ENCODE data around the gene SGTB. TPM values are rescaled to one million over a fixed set of nuclear protein-coding genes. Genes with fewer than 3 reads are reported as not detected.

SGTB gene
- total RNA-seq, 2 donors from 2014 or later, result 4.9 to 6.1 TPM

DNA sequence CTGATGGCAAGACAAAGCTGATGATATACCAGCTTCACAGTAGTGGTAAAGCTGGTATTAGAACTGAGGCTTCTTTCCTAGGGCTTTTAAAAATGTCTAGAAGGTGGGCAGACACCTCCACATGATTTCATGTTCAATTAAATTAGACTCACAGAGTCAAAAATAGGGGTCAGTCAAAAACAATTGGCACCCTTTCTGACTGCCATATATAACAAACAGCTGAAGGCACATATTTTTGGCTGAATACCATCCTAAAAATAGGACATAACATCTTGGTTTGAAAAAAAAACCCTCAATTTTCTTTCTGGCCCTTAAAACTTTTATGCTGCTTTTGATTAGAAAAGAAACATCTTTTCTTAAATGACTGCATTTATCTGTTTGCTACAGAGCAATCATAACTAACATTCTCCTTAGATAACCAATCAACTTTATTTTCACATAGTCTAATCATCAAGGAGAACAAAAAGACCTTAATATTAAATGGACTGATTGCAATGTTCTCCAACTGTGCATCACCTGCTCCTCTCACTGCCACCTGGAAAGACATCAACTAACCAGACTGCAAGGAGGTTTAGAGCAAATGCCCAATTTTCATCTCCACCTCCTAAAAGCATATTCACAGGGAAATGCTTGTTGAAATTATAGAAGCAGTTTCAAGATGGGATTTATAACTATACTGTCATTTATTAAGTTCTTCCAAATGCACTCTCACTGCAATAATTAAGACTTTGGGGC, 3.2 kb downstream of the SGTB start:
- DNase-seq (ENCODE audit: low spot score), result no peak
- Histone ChIP-seq H3K9me3 (no peaks in the 10 kb centered on the region), H3K27me3 (replicated peaks; ENCODE audit: insufficient read depth) (no peaks in the 10 kb centered on the region), H3K4me1 (replicated peaks) (peaks cover 3% of the 10 kb centered on the region), H3K36me3 (no peaks in the 10 kb centered on the region), H3K27ac (no peak overlapping the region), H3K4me3 (no peak overlapping the region)
- TF ChIP-seq, protein P1, sequence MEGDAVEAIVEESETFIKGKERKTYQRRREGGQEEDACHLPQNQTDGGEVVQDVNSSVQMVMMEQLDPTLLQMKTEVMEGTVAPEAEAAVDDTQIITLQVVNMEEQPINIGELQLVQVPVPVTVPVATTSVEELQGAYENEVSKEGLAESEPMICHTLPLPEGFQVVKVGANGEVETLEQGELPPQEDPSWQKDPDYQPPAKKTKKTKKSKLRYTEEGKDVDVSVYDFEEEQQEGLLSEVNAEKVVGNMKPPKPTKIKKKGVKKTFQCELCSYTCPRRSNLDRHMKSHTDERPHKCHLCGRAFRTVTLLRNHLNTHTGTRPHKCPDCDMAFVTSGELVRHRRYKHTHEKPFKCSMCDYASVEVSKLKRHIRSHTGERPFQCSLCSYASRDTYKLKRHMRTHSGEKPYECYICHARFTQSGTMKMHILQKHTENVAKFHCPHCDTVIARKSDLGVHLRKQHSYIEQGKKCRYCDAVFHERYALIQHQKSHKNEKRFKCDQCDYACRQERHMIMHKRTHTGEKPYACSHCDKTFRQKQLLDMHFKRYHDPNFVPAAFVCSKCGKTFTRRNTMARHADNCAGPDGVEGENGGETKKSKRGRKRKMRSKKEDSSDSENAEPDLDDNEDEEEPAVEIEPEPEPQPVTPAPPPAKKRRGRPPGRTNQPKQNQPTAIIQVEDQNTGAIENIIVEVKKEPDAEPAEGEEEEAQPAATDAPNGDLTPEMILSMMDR (IDR thresholded peaks at IDR 0.05), result no peak
- TF ChIP-seq POLR2A (IDR thresholded peaks at IDR 0.05) (no peak), POLR2AphosphoS5 (IDR thresholded peaks at IDR 0.05) (no peak)
- intact Hi-C loops (cut with DNase I), result no loop called here

DNA sequence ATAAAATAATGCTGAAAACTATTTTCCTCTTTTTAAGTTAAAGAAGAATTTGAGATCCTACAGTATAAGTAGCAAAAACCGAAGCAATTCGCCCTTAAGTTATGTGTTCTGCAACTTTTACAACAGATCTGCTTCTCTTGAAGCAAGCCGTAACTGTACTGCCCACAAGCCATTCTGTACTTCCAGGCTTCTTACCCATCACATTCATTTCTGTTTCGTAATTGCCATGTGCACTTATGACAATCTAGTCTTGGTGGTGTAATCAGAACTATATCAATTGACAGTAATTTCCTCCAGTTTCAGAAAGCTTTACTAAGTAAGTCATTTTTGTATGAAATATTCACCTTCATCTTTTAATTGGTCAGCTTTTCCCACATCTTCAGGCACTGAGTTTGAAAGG, 13.8 kb downstream of the SGTB start:
- 92% methylated on average over 4 of the region's 4 CpGs for WGBS
- no peak for TF ChIP-seq POLR2AphosphoS5 (IDR thresholded peaks at IDR 0.05)
- TF ChIP-seq POLR2A (IDR thresholded peaks at IDR 0.05), result no peak
- TF ChIP-seq, protein P1 (IDR thresholded peaks at IDR 0.05), result no peak
- H3K27me3 ChIP-seq (replicated peaks; ENCODE audit: insufficient read depth), result no peaks in the 10 kb centered on the region
- intact Hi-C loops (cut with DNase I), result no loop called here
- H3K4me3 ChIP-seq, result no peak overlapping the region
- no peaks in the 10 kb centered on the region for H3K36me3 ChIP-seq
- no peaks in the 10 kb centered on the region for H3K4me1 ChIP-seq (replicated peaks)
- H3K27ac ChIP-seq, result no peak overlapping the region
- DNase-seq (ENCODE audit: low spot score), result no peak
- no peaks in the 10 kb centered on the region for H3K9me3 ChIP-seq

DNA sequence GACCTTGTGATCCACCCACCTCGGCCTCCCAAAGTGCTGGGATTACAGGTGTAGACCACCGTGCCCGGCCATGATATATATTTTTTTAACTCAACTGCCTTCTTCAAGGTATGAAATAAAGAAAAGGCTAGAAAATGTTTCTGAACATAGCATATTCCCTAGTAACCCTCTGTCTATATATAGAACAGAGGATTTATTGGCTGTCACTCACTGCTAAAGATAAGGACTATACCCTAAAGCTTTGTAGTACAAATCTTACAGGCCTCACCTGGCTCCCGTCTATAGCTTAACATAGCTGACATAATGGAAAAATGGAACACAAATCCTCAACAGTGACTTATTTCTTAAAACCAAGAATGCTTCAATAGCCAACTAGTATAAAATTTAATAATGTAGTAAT, 14.2 kb downstream of the SGTB start:
- intact Hi-C loops (cut with DNase I), result no loop called here
- no peak for TF ChIP-seq POLR2A (IDR thresholded peaks at IDR 0.05)
- TF ChIP-seq, protein P1 (IDR thresholded peaks at IDR 0.05), result no peak
- TF ChIP-seq POLR2AphosphoS5 (IDR thresholded peaks at IDR 0.05), result no peak
- H3K4me1 ChIP-seq (replicated peaks), result no peaks in the 10 kb centered on the region
- no peak overlapping the region for H3K27ac ChIP-seq
- H3K36me3 ChIP-seq, result no peaks in the 10 kb centered on the region
- H3K4me3 ChIP-seq, result no peak overlapping the region
- DNase-seq (ENCODE audit: low spot score), result no peak
- no peaks in the 10 kb centered on the region for H3K9me3 ChIP-seq
- no peaks in the 10 kb centered on the region for H3K27me3 ChIP-seq (replicated peaks; ENCODE audit: insufficient read depth)
- 98% methylated on average over 4 of the region's 4 CpGs for WGBS

DNA sequence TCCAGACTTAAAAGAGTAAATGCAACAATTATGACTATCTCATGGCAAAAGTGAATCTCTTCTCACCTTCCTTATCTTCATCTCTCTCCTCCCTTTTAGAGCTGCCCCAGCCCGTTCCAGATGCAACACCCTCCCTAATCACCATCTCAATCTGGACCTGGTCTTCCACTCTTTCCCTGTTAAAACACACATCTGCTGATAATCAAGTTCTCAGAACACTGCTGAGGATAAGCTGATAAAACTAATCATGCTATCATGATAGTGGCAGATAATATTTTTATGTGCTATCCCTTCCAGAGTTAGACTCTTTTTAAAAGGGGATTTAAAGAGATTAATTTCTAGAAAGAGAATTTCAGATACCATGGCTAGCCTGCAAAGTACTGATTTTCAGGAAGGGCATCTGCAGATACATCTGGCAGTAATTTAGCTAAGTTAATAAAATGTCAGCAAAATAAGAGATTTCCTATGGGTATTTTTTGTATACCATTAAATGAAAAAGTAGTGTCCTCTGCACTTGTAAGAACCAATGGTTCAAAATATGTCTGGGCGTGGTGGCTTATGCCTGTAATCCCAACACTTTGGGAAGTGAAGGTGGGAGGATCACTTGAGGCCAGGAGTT, 17.2 kb downstream of the SGTB start:
- Histone ChIP-seq H3K36me3 (no peaks in the 10 kb centered on the region), H3K4me3 (no peak overlapping the region), H3K9me3 (no peaks in the 10 kb centered on the region), H3K27ac (no peak overlapping the region), H3K27me3 (replicated peaks; ENCODE audit: insufficient read depth) (no peaks in the 10 kb centered on the region), H3K4me1 (replicated peaks) (no peaks in the 10 kb centered on the region)
- 67% methylated on average over 2 of the region's 2 CpGs for WGBS
- no peak for DNase-seq (ENCODE audit: low spot score)
- TF ChIP-seq, protein P1 (IDR thresholded peaks at IDR 0.05), result no peak
- TF ChIP-seq POLR2AphosphoS5 (IDR thresholded peaks at IDR 0.05), result no peak
- no peak for TF ChIP-seq POLR2A (IDR thresholded peaks at IDR 0.05)
- intact Hi-C loops (cut with DNase I), result no loop called here

DNA sequence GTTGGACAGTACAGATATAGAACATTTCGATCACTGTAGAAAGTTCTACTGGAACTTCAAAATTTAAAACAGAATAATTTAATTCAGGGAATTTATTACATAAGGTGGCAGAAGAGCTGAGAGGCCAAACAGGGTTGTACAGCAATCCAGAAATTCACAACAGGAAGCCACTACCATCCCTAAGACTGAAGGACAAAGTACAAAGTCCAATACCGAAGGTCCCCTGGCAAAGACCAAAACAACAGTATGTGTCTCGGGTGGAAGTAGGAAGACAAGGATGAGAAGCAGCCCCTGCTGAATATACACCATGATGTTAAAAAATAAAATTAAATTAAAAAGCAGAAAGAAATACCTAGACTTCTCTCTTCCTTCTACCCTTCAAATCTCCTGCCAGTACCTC, 19.9 kb downstream of the SGTB start:
- no peaks in the 10 kb centered on the region for H3K9me3 ChIP-seq
- no peak overlapping the region for H3K4me3 ChIP-seq
- H3K4me1 ChIP-seq (replicated peaks), result no peaks in the 10 kb centered on the region
- TF ChIP-seq, protein P1 (IDR thresholded peaks at IDR 0.05), result no peak
- no peak for TF ChIP-seq POLR2A (IDR thresholded peaks at IDR 0.05)
- no peak for TF ChIP-seq POLR2AphosphoS5 (IDR thresholded peaks at IDR 0.05)
- H3K27ac ChIP-seq, result no peak overlapping the region
- no peak for DNase-seq (ENCODE audit: low spot score)
- no peaks in the 10 kb centered on the region for H3K27me3 ChIP-seq (replicated peaks; ENCODE audit: insufficient read depth)
- H3K36me3 ChIP-seq, result no peaks in the 10 kb centered on the region
- WGBS, result 100% methylated on average over 3 of the region's 3 CpGs
- intact Hi-C loops (cut with DNase I), result no loop called here
